Measurements from ENCODE around the gene SLC16A13.

DNA sequence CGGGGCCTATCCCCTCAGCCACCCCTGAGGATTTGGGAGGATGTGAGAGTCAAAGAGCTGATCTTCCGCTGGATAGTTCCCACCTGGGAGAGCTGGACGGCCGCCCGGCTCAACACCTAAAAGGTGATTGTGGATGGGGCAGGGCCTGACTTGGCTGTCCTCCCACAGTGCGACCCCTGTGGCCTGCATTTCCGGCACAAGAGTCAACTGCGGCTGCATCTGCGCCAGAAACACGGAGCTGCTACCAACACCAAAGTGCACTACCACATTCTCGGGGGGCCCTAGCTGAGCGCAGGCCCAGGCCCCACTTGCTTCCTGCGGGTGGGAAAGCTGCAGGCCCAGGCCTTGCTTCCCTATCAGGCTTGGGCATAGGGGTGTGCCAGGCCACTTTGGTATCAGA is 8.5 kb upstream of the SLC16A13 start:
- TF ChIP-seq SIN3A (IDR thresholded peaks at IDR 0.05; ENCODE audit: borderline replicate concordance, insufficient read depth, low read length) (no peak), TAF1 (IDR thresholded peaks at IDR 0.05; ENCODE audit: borderline replicate concordance, insufficient read depth, low read length) (no peak), REST (IDR thresholded peaks at IDR 0.05; ENCODE audit: insufficient read depth in 1 of 2, low read depth in 2 of 2, low read length in 2 of 2) (no peak), POLR2AphosphoS5 (IDR thresholded peaks at IDR 0.05; ENCODE audit: low read depth, low read length) (no peak)
